Hematopoietic multipotent progenitor cell treated with erythropoietin and hydrocortisone succinate and interleukin-3 and kit ligand, for 8 days (in vitro differentiated cells): ENCODE results near the gene TNS1.
A peak's percentile ranks its signal among the peaks of the same experiment; 100 is the strongest.
"Not testable (repeated sequence)": the region's sequence is repeated elsewhere in the genome, so short reads cannot be mapped to it uniquely, and the experiment has no call there.

Experiments
- DNase-seq: peaks from one replicate; pipeline ENCODE4 v3.0.0-alpha.2; 2015

Gene TNS1

DNA sequence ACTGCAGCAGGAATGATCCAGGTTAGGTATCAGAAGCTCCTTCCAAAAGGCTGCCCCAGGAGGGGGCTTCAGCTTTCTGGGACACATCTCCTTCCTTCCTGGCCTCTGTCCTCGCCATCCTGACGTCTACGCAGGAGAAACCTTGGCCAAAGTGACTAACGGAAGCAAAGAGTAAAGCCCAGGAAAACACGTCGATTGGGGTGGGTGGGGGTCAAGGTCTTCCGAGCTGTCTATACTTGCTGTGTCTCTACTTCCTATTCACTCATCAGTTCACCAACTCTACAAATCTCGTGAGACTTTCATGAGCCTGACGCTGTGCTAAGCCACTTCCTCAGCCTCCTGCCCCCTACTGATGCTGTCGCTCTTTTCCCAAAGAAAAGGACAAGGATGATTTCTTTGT lies 212.6 kb downstream of the TNS1 start:
- DNase-seq, result peak; percentile 20

DNA sequence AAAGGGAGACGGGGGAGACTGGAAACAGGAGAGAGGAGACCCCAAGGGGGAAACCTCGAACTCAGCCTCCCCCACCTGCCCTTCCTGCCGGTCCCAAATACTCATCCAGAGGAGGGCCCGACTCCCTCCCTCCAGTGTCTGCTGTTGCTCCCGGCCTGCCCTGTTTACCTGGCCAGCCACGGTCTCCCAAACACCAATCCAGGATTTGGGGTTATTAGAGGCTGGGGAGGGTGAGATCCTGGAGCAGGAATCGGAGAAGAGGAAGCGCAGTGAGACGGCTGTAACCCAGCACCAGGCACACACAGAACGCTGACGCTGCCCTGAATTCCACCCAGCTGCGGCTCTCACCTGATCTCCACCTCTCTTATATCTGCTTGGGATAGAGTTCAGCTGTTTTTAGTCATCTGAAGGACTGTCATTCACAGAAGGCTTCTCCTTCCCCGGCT lies 213.0 kb downstream of the TNS1 start:
- no peak for DNase-seq

DNA sequence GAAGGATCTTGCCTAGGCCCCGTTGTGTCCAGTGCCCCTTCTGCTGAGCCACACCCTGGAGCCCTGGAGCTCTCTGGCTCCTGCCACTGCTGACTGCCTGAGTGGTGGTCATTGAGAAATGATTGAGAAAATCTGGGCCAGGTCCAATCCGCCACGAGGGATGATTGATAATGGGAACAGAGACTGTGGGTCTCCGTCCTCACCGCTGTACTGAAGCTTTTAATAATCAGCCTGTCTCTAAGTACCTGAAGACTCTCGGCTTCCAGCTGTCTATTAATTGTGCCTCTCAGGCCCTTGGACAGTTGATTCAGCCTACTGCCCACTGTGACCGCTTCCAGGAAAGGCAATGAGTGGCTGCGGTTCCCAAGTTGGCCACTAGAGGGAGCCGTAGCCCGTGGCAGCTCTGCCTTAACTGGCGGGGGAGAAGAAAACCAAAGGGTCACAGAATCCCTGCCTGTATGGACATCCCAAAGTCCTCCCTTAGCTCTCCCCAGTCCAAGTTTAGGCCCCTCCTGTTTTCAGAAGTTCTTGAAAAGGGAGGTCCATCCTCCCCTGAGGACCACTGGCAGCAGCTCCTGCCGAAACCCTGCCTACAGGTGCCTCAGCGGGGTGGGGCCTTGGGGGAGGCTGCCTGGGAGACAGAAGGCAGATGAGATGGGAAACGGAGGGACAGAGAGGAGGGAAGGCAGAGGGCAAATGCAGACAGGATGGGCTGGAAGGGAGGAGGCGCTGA lies 213.6 kb downstream of the TNS1 start:
- peak; percentile 67 for DNase-seq

DNA sequence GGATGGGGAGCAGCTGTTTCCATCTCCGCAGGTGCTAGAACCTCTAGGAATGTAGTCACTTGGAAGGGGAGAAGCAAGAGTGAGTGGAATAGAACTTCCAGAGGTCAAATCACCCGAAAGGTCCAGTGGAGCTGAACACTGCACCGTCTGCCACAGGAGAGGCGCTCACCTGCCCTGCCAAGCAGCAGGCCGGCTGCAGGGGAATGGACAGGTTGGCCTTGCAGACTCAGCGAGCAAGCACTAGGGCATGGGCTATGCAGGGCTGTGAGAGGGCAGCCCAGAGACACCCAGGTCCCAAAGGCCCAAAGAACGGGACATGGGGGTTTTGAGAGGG lies 214.2 kb downstream of the TNS1 start:
- no peak for DNase-seq

DNA sequence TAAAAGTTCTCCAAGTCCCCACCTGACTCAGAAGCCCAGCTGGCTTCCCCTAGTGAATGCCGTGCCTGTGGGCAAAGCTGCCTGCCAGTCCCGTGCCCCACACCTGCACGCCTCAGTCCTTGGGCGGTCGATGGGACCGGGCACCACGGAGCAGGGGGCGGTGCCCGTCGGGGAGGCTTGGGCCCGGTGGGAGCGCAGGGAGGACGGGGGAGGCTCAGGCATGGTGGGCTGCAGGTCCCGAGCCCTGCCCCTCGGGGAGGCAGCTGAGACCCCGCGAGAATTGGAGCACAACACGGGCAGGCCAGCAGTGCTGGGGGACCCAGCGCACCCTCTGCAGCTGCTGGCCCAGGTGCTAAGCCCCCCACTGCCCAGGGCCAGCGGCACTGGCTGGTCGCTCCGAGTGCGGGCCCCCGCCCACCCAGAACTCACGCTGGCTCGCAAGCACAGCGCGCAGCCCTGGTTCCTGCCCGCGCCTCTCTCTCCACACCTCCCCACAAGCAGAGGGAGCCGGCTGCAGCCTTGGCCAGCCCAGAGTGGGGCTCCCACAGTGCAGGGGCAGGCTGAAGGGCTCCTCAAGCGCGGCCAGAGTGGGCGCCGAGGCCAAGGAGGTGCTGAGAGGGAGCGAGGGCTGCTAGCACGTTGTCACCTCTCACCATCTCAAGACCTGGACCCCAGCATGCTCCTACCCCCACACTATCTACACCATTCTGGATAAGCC lies 215.5 kb downstream of the TNS1 start:
- DNase-seq, result no peak

DNA sequence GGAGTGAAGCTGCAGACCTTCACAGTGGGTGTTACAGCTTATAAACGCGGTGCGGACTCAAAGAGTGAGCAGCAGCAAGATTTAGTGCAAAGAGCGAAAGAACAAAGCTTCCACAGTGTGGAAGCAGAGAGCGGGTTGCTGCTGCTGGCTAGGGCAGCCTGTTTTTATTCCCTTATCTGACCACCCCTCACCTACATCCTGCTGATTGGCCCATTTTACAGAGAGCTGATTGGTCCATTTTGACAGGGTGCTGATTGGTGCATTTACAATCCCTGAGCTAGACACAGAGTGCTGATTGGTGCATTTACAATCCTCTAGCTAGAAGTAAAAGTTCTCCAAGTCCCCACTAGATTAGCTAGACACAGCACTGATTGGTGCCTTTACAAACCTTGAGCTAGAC lies 216.2 kb downstream of the TNS1 start:
- DNase-seq, result not testable (repeated sequence)

DNA sequence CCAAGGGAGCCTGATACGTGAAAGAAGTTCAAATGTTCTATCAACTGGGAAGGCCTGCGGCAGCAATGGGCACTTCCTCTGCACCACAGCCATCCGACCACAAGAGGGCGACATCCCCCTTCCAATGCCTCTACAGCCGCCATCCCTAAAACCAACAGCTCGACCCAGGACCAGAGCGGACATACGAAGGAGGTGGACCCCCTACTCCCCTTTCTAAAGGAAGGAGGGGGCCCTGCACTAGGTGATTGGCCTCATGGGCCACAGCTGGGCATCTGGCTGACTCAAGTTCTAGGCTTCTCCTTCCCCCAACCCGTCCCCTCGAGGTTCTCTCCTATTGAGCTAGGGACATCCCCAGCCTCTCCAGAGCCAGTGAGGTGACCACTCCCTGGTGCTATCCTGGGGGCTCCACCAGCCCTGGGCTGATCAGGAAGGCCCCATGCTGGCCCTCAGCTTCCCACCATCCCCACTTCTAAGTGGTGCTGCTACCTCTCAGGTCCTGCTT lies 217.2 kb downstream of the TNS1 start:
- peak; percentile 74 for DNase-seq

DNA sequence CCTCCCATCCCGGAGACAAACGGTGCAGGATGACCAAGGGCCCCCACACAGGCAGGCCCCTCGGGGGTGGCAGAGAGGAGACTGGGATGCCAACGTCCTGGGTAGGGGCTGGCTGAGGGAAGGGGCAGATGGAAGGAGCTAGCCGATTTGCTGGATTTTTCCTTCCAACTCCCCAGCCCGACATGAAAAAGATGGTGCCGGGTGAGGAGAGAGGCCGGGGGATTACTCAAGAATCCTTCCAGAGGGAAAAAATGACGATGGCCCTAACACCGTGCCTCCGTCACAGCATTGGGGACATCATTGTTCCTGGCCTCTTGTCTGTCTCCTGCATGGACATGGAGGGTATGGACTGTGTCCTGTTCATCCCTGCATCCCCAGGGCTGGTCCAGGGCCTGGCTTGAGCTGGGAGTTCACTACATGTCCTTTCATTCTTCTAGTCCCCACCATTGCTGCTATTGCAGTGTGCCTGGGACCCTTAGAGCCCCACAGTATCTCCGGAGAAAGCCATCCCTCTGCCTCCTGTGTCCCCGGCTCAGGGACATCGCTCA lies 217.7 kb downstream of the TNS1 start:
- DNase-seq, result no peak

DNA sequence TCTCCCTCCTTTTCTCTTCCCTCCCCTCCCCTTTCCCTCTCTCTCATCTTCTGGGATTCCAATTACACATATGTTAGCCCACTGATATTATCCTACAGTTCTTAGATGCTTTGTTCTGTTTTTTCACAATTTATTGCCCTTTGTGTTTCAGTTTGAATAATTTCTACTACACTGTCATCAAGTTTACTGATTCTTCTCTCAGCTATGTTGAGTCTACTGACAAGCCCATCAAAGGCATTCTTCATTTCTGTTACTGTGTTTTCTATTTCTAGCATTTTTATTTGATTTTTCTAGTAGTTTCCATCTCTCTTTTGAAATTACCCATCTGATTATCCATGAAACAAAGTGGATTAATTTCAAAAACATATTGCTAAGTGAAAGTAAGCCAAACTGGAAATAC lies 219.6 kb downstream of the TNS1 start:
- no peak for DNase-seq

DNA sequence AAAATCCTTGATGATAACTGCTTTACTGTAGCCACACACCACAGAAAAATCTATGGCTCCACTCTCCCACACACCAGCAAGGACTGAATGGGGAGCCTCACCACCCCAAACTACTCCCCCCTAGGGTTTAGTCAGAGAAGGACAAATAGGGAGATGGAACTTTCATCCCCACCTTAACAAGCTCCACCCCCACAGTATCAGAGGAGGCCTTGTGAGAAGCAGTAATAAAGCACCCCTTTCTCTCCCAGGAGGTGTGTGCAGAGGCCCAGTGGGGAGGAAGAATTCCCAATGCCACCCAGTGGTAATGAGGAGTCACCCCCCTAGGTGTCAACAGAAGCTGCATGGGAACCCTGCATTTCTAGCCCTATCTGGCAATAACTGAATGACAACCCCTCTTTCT lies 224.9 kb downstream of the TNS1 start:
- no peak for DNase-seq

DNA sequence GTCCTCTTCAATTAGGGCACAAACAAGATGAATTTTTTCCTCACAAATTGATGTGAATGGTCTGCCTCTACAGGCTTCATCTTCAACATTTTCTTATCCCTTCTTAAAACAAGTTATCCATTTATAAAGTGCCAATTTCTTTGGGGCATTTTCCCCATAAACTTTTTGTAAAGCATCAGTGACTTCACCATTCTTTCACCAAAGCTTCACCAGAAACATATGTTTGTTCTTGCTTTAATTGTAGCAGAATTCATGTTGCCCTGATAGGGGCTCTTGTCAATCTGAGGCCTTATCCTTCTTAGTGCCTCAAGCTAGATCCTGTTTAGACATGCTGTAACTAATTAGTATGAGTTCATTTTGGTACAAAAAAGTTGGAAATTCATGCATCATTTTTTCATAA lies 226.2 kb downstream of the TNS1 start:
- no peak for DNase-seq

DNA sequence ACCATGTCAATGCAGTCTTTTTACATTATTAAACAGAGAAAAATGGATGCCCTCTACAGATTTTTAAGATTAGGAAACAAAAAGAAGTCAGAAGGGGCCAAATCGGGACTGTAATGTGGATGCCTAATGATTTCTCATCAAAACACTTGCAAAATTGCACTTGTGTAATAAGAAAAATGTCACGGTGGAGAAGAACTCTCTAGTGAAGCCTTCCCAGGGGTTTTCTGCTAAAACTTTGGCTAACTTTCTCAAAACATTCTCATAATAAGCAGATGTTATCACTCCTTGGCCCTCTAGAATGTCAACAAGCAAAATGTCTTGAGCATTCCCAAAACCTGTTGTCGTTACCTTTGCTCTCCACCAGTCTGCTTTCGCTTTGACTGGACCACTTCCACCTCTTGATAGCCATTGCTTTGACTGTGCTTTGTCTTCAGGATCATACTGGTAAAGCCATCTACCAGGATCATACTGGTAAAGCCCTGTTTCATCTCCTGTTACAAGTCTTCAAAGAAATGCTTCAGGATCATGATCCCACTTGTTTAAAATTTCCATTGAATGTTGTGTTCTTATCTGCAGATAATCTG lies 226.8 kb downstream of the TNS1 start:
- DNase-seq, result no peak

DNA sequence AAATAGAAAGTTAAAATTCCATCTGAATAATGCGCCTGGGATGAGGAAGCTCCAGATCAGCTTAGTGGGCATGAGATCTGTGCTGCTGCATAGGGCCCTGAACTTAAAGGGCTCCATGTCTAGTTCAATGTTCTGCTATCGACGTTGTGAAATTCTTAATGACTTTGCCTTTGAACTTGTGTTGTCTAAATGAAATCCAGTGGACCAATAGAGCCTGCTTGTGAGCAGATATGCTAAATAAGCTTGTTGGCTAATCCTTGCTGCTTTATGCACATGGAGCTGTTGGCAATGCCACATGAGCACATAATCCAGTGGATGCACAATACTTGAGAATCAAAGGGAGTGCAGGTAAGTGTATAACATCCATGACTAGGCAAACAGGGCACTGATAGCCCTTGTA lies 228.6 kb downstream of the TNS1 start:
- DNase-seq, result no peak

DNA sequence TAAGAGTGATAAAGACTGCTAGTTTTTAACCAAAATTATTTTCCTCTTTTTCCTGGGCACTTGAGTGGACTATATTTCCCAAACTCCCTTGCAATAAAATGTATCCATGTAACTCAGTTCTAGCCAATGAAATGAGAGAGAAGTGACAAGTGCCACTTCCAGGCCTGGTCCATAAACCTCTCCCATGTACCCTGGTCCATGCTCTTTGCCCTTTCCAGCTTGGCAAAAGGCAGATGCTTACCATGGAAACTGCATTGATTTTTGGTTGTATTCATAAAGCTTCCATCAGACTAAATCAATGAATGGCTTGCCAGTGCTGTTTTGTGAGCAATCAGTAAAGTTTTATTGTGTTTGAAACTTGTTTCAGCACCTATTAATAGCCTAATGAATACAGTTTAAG lies 229.3 kb downstream of the TNS1 start:
- no peak for DNase-seq

DNA sequence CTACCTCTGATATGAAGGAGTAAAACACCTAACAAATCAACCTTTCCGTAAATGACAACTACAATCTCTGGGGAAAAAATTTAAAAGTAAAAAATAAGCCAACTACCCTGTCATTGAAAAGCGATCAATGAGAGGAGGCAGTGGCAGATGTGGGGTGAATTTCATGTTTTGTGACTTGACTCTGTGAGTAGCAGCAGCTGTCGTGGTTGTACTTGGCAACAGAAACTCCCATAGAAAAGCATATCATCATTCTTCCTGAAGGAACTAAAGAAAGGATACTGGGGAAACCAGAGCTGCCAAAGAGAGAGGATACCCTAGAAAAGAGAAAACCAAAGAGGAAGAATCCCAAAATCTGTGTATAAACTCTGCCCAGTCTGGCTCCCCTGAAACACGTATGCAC lies 236.4 kb downstream of the TNS1 start:
- DNase-seq, result no peak

DNA sequence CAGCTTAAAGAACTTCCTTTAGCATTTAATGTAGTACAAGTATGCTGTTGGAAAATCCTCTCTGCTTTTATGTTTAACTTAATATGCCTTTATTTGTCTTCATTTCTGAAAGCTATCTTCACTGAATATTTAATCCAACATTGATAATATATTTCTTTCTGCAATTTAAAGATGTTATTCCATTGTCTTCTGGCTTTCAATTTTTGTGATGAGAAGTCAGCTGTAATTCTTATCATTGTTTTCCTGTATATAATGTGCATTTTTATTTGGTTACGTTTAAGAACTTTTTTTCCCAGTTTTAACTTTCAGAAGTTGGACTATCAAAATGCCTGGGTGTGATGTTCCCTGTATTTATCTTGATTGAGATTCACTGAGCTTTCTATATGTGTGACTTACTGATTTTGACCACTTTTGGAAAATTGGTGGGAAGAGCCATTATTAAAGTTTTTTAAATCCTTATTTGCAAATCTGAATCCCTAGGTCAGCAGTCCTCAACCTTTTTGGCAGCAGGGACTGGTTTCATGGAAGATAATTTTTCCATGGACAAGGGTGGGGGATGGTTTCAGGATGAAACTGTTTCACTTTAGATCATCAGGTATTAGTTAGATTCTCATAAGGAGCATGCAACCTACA lies 241.0 kb downstream of the TNS1 start:
- no peak for DNase-seq

DNA sequence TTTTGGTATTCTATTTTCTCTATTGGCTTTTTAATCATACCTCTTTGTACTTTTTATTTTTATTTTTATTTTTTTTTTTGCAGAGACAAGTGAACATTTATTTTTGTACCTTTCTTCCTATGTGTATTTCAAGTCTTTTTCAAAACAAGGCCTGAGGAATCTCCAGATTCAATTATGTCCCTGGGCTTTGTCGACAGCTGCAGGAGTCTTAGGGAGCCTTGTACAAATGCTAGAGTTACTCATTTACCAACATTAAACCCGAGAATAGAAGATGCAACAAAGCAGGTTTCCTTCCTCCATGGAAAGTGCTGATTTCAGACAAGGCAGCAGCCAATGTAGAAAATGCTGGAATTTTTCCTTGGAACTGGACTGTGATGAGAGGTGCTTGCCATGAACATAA lies 242.8 kb downstream of the TNS1 start:
- no peak for DNase-seq

DNA sequence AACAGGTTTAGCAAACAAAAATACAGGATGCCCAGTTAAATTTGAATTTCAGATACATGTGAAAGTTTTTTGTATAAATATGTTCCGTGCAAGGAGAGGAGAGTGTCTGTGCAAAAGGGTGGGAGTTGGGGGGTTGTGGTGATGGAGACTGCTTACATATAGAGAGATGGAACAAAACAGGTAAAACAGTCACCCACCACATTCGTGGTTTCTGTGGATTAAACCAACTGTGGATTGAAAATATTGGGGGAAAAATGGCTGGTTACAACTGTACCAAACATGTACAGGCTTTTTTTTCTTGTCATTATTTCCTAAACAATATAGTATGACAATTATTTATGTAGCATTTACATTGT lies 245.7 kb downstream of the TNS1 start:
- no peak for DNase-seq

DNA sequence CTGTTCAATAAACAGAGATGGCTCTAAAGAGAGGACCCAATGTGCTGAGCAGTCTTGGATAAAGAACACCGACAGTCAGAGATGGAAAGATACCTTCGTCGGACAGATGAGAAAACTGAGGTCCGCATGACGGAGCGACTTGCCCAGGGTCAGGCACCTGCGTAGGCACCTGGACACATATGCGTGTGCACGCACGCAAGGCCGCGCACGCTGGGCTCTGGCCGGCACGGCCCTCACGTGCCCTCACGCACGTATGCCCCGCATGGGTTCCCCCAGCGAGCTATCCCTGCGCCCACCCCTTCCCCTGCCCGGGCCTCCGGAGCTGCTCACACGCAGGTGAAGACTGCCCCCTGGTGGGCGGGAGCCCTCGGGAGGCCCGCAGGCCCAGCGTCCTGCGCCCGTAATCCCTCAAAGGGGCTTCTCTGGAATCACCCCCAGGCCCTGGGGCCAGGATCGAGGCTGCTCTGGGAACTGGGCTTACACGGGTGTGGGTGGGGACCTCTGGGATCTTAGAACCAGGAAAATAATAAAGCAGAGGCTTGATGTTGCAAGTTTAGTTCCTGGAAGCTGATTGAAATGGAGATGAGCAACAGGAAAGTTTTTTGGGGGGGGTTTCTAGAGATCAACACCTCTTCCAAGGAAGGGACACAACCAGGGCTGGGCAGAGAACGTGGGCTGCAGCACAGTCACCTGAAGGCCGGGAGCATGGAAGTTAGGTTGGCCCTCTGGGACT lies 246.3 kb downstream of the TNS1 start:
- DNase-seq, result peak; percentile 43

DNA sequence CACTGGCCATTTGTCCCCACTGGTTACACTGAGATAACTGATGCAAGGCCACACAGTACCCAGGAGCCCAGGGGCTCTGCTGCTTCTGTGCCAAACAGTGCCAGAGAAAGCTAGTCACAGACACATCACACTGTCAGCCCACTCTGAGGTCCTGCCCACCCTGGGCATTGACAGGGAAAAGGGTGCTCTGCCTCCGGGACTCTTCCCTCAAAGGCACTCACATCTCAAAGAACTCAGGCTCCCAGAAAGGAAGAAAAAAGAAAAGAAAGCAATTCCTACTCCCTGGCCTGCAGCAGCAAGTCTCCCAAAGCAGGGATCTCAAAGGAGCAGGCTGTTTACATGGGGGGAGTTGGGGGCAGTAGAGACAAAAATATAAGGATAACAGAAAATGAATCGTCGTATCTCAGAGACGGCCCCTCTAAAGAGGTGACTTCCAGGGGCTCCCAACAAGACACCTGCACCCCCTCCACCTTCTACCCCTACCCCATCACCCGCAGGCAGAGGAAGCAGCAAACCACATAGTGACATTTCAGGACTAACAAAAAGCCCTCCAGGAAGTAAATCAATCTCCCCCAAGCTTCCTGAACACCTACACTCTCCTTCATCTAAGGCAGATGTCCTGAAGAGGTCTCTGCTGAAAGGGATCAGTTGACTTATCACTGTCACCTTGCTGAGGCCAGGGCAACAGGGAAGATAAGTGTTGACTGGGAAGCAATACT lies 247.6 kb downstream of the TNS1 start:
- DNase-seq, result no peak

DNA sequence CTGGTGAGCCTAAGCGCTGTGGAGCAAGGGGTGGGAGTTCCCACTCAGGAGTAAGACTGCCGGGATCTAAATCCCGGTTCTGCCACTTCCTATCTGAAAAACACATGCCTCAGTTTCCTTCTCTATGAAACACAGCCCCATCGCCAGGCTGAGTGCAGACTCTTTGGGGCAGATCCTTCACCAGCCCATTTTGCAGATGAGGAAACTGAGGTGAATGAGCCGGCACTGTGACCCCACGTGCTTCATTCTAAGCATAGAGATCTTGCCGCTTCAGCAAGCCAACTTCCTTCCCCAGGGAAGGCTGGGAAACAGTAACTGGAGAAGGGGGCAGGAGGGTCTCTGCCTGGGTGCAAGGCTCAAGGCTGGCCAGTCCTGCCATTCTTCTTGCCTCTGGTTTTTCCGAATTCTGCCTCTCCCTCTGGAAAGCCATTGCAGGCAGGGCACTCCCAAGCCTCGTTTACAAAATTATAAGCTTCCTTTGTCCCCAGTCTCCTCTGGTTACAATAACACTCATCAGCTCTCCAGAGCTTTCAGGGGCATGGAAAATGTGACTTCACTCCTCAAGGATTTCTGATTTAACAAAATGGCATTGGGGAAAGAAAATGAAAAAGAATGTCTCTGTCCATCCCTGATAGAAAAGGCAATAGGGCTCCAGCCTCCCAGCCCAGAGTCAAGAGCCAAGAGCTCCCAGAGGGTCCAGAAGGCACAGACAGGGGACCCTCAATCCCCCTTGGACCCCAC lies 249.2 kb downstream of the TNS1 start:
- no peak for DNase-seq
